Measurements from ENCODE around the gene RSBN1L.

DNA sequence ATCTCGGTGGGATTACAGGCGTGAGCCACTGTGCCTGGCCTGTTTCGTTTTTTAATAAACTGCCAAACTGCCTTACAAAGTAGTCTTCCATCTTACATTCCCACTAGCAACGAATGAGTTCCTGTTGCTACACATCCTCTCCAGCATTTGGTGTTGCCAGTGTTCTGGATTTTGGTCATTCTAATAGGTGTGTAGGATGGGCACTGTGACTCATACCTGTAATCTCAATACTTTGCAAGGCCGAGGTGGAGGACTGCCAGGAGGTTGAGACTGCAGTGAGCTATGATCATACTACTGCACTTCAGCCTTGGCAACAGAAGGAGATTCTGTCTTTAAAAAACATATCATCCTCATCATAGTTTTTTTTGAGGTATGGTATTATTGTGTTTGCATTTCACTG lies 21.4 kb upstream of the RSBN1L start:
- TF ChIP-seq, protein P1, sequence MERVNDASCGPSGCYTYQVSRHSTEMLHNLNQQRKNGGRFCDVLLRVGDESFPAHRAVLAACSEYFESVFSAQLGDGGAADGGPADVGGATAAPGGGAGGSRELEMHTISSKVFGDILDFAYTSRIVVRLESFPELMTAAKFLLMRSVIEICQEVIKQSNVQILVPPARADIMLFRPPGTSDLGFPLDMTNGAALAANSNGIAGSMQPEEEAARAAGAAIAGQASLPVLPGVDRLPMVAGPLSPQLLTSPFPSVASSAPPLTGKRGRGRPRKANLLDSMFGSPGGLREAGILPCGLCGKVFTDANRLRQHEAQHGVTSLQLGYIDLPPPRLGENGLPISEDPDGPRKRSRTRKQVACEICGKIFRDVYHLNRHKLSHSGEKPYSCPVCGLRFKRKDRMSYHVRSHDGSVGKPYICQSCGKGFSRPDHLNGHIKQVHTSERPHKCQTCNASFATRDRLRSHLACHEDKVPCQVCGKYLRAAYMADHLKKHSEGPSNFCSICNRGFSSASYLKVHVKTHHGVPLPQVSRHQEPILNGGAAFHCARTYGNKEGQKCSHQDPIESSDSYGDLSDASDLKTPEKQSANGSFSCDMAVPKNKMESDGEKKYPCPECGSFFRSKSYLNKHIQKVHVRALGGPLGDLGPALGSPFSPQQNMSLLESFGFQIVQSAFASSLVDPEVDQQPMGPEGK (CRISPR knock-in tag; IDR thresholded peaks at IDR 0.05; ENCODE audit: borderline replicate concordance): no peak
- TF ChIP-seq PPARA (CRISPR knock-in tag; IDR thresholded peaks at IDR 0.05; ENCODE audit: borderline replicate concordance): no peak
- TF ChIP-seq OSR1 (CRISPR knock-in tag; IDR thresholded peaks at IDR 0.05): no peak
- TF ChIP-seq SNAI2 (CRISPR knock-in tag; IDR thresholded peaks at IDR 0.05): no peak
- no peak for TF ChIP-seq ZC3H10 (CRISPR knock-in tag; IDR thresholded peaks at IDR 0.05)
- no peak for TF ChIP-seq ZFP30 (CRISPR knock-in tag; IDR thresholded peaks at IDR 0.05)
- TF ChIP-seq ESRRG (CRISPR knock-in tag; IDR thresholded peaks at IDR 0.05): no peak

Measured in SK-N-SH treated with all-trans-retinoic acid at 6 μM for 48 hours (cell line).